ENCODE results near the gene PIPOX.

The PIPOX gene

GRCh38 chr17:29041091-29041490 lies 1.9 kb upstream of the PIPOX start:
- Histone ChIP-seq H3K27me3 (ENCODE audit: insufficient read depth, low read length) (no peaks in the 10 kb centered on the region), H3K9ac (ENCODE audit: low read depth, low read length) (no peak overlapping the region; the same call in 1 of the 2 replicates), H3K4me1 (ENCODE audit: insufficient read depth, low read length) (peaks cover 50% of the 10 kb centered on the region), H3K4me3 (ENCODE audit: low read length) (no peak overlapping the region), H3K27ac (ENCODE audit: low read length) (no peak overlapping the region), H3K36me3 (ENCODE audit: insufficient read depth, low read depth, low read length) (peaks cover 5% of the 10 kb centered on the region; the same call in 1 of the 2 replicates), H3K9me3 (ENCODE audit: insufficient read depth, low read depth, low read length) (no peaks in the 10 kb centered on the region)

- peaks cover 49% of the 10 kb centered on the region for H3K4me1 ChIP-seq (ENCODE audit: insufficient read depth, low read length)
- no peak overlapping the region for H3K4me3 ChIP-seq (ENCODE audit: low read length)
- H3K36me3 ChIP-seq (ENCODE audit: insufficient read depth, low read depth, low read length), result peaks cover 8% of the 10 kb centered on the region; the same call in 1 of the 2 replicates
- no peaks in the 10 kb centered on the region for H3K27me3 ChIP-seq (ENCODE audit: insufficient read depth, low read length)
- peak overlapping the region; percentile 49; the same call in 1 of the 2 replicates for H3K9ac ChIP-seq (ENCODE audit: low read depth, low read length)
- H3K9me3 ChIP-seq (ENCODE audit: insufficient read depth, low read depth, low read length), result no peaks in the 10 kb centered on the region
- H3K27ac ChIP-seq (ENCODE audit: low read length), result peak overlapping the region; percentile 83
Observed at GRCh38 chr17:29041571-29041970, 1.4 kb upstream of the PIPOX start.

GRCh38 chr17:29042026-29042678 lies 789 bp upstream of the PIPOX start:
- H3K27me3 ChIP-seq (ENCODE audit: insufficient read depth, low read length), result no peaks in the 10 kb centered on the region
- H3K4me3 ChIP-seq (ENCODE audit: low read length), result no peak overlapping the region; the same call in 1 of the 2 replicates
- peak overlapping the region; percentile 83 for H3K27ac ChIP-seq (ENCODE audit: low read length)
- peaks cover 8% of the 10 kb centered on the region; the same call in 1 of the 2 replicates for H3K36me3 ChIP-seq (ENCODE audit: insufficient read depth, low read depth, low read length)
- peaks cover 44% of the 10 kb centered on the region for H3K4me1 ChIP-seq (ENCODE audit: insufficient read depth, low read length)
- H3K9ac ChIP-seq (ENCODE audit: low read depth, low read length), result peak overlapping the region; percentile 49; the same call in 1 of the 2 replicates
- H3K9me3 ChIP-seq (ENCODE audit: insufficient read depth, low read depth, low read length), result no peaks in the 10 kb centered on the region

GRCh38 chr17:29043539-29044145 lies 701 bp downstream of the PIPOX start:
- H3K36me3 ChIP-seq (ENCODE audit: insufficient read depth, low read depth, low read length), result peaks cover 8% of the 10 kb centered on the region; the same call in 1 of the 2 replicates
- peak overlapping the region; percentile 83 for H3K27ac ChIP-seq (ENCODE audit: low read length)
- H3K4me3 ChIP-seq (ENCODE audit: low read length), result peak overlapping the region; percentile 42; the same call in 1 of the 2 replicates
- no peaks in the 10 kb centered on the region; the same call in 1 of the 2 replicates for H3K27me3 ChIP-seq (ENCODE audit: insufficient read depth, low read length)
- peak overlapping the region; percentile 71 for H3K9ac ChIP-seq (ENCODE audit: low read depth, low read length)
- no peaks in the 10 kb centered on the region for H3K9me3 ChIP-seq (ENCODE audit: insufficient read depth, low read depth, low read length)
- H3K4me1 ChIP-seq (ENCODE audit: insufficient read depth, low read length), result peaks cover 38% of the 10 kb centered on the region

- Histone ChIP-seq H3K27ac (ENCODE audit: low read length) (no peak overlapping the region), H3K4me1 (ENCODE audit: insufficient read depth, low read length) (peaks cover 35% of the 10 kb centered on the region), H3K36me3 (ENCODE audit: insufficient read depth, low read depth, low read length) (peaks cover 13% of the 10 kb centered on the region; the same call in 1 of the 2 replicates), H3K9ac (ENCODE audit: low read depth, low read length) (no peak overlapping the region), H3K9me3 (ENCODE audit: insufficient read depth, low read depth, low read length) (no peaks in the 10 kb centered on the region), H3K27me3 (ENCODE audit: insufficient read depth, low read length) (no peaks in the 10 kb centered on the region; the same call in 1 of the 2 replicates), H3K4me3 (ENCODE audit: low read length) (no peak overlapping the region)
Observed at GRCh38 chr17:29045026-29045425, 2.1 kb downstream of the PIPOX start.

GRCh38 chr17:29045734-29046472 lies 3.0 kb downstream of the PIPOX start:
- Histone ChIP-seq H3K9ac (ENCODE audit: low read depth, low read length) (no peak overlapping the region), H3K36me3 (ENCODE audit: insufficient read depth, low read depth, low read length) (peaks cover 13% of the 10 kb centered on the region; the same call in 1 of the 2 replicates), H3K9me3 (ENCODE audit: insufficient read depth, low read depth, low read length) (no peaks in the 10 kb centered on the region), H3K4me1 (ENCODE audit: insufficient read depth, low read length) (peaks cover 35% of the 10 kb centered on the region), H3K27me3 (ENCODE audit: insufficient read depth, low read length) (no peaks in the 10 kb centered on the region; the same call in 1 of the 2 replicates), H3K27ac (ENCODE audit: low read length) (no peak overlapping the region), H3K4me3 (ENCODE audit: low read length) (no peak overlapping the region)

- H3K4me1 ChIP-seq (ENCODE audit: insufficient read depth, low read length), result peaks cover 36% of the 10 kb centered on the region
- H3K27ac ChIP-seq (ENCODE audit: low read length), result no peak overlapping the region
- no peaks in the 10 kb centered on the region; the same call in 1 of the 2 replicates for H3K27me3 ChIP-seq (ENCODE audit: insufficient read depth, low read length)
- H3K4me3 ChIP-seq (ENCODE audit: low read length), result no peak overlapping the region
- H3K9ac ChIP-seq (ENCODE audit: low read depth, low read length), result no peak overlapping the region
- no peaks in the 10 kb centered on the region for H3K9me3 ChIP-seq (ENCODE audit: insufficient read depth, low read depth, low read length)
- peaks cover 13% of the 10 kb centered on the region; the same call in 1 of the 2 replicates for H3K36me3 ChIP-seq (ENCODE audit: insufficient read depth, low read depth, low read length)
Observed at GRCh38 chr17:29046473-29046839, 3.5 kb downstream of the PIPOX start.

GRCh38 chr17:29048440-29049368 lies 5.8 kb downstream of the PIPOX start:
- peaks cover 20% of the 10 kb centered on the region for H3K4me1 ChIP-seq (ENCODE audit: insufficient read depth, low read length)
- peaks cover 13% of the 10 kb centered on the region; the same call in 1 of the 2 replicates for H3K36me3 ChIP-seq (ENCODE audit: insufficient read depth, low read depth, low read length)
- H3K9me3 ChIP-seq (ENCODE audit: insufficient read depth, low read depth, low read length), result no peaks in the 10 kb centered on the region
- no peak overlapping the region for H3K4me3 ChIP-seq (ENCODE audit: low read length)
- no peaks in the 10 kb centered on the region; the same call in 1 of the 2 replicates for H3K27me3 ChIP-seq (ENCODE audit: insufficient read depth, low read length)
- H3K9ac ChIP-seq (ENCODE audit: low read depth, low read length), result no peak overlapping the region
- no peak overlapping the region for H3K27ac ChIP-seq (ENCODE audit: low read length)

GRCh38 chr17:29049541-29050145 lies 6.7 kb downstream of the PIPOX start:
- peaks cover 15% of the 10 kb centered on the region for H3K4me1 ChIP-seq (ENCODE audit: insufficient read depth, low read length)
- H3K27ac ChIP-seq (ENCODE audit: low read length), result no peak overlapping the region
- peaks cover 13% of the 10 kb centered on the region; the same call in 1 of the 2 replicates for H3K36me3 ChIP-seq (ENCODE audit: insufficient read depth, low read depth, low read length)

GRCh38 chr17:29050176-29050575 lies 7.2 kb downstream of the PIPOX start:
- no peaks in the 10 kb centered on the region; the same call in 1 of the 2 replicates for H3K27me3 ChIP-seq (ENCODE audit: insufficient read depth, low read length)
- no peak overlapping the region for H3K9ac ChIP-seq (ENCODE audit: low read depth, low read length)
- peaks cover 15% of the 10 kb centered on the region for H3K4me1 ChIP-seq (ENCODE audit: insufficient read depth, low read length)
- H3K4me3 ChIP-seq (ENCODE audit: low read length), result no peak overlapping the region
- H3K27ac ChIP-seq (ENCODE audit: low read length), result no peak overlapping the region
- H3K36me3 ChIP-seq (ENCODE audit: insufficient read depth, low read depth, low read length), result peaks cover 19% of the 10 kb centered on the region; the same call in 1 of the 2 replicates
- H3K9me3 ChIP-seq (ENCODE audit: insufficient read depth, low read depth, low read length), result no peaks in the 10 kb centered on the region

More at GRCh38 chr17:29049541-29050145, 6.7 kb downstream of the PIPOX start:
- no peak overlapping the region for H3K9ac ChIP-seq (ENCODE audit: low read depth, low read length)
- H3K9me3 ChIP-seq (ENCODE audit: insufficient read depth, low read depth, low read length), result no peaks in the 10 kb centered on the region
- no peaks in the 10 kb centered on the region; the same call in 1 of the 2 replicates for H3K27me3 ChIP-seq (ENCODE audit: insufficient read depth, low read length)
- no peak overlapping the region for H3K4me3 ChIP-seq (ENCODE audit: low read length)

All from iPS-20b (cell line).